Measurements from ENCODE around the gene GARNL3. TPM values are rescaled to one million over a fixed set of nuclear protein-coding genes. Genes with fewer than 3 reads are reported as not detected.

Gene GARNL3, protein sequence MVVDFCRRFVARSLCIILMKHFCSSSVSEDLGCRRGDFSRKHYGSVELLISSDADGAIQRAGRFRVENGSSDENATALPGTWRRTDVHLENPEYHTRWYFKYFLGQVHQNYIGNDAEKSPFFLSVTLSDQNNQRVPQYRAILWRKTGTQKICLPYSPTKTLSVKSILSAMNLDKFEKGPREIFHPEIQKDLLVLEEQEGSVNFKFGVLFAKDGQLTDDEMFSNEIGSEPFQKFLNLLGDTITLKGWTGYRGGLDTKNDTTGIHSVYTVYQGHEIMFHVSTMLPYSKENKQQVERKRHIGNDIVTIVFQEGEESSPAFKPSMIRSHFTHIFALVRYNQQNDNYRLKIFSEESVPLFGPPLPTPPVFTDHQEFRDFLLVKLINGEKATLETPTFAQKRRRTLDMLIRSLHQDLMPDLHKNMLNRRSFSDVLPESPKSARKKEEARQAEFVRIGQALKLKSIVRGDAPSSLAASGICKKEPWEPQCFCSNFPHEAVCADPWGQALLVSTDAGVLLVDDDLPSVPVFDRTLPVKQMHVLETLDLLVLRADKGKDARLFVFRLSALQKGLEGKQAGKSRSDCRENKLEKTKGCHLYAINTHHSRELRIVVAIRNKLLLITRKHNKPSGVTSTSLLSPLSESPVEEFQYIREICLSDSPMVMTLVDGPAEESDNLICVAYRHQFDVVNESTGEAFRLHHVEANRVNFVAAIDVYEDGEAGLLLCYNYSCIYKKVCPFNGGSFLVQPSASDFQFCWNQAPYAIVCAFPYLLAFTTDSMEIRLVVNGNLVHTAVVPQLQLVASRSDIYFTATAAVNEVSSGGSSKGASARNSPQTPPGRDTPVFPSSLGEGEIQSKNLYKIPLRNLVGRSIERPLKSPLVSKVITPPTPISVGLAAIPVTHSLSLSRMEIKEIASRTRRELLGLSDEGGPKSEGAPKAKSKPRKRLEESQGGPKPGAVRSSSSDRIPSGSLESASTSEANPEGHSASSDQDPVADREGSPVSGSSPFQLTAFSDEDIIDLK
- 10 to 100 TPM in 2 of 4 donors, 1 to 10 TPM in 2; 9.3 to 20.9 (median 14.7) TPM for total RNA-seq

DNA sequence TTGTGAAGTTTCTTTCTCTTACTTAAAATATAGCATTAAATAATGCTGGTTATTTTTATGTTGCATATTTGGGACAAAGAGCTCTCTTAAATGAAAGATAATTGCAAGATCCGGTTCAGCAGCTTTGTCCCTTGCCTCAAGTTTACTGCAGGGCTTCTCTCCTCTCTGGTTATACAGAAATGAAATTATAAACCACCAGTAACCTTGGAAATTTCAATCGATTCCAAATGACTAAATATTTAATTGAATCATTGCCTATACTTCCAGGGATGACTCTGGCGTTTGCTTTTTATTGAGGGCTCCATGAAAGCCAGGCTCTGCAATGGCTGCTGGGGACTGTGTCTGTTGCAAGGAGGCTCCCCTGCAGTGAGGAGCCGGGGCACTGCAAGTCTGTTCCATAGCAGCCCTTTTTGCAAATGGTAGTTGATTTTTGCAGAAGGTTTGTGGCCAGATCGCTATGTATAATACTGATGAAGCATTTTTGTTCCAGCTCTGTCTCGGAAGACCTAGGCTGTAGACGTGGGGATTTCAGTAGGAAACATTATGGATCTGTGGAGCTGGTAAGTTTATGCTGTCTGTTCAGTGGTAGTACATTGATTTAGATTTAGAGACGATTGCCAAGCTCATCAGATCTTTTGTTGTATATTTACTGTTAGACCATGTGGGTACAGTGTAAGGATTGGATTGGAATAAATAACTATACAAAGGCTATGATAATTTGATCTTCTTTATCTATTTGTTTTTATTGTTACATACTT is at the start of gene GARNL3:
Gene GARNL3 (plus strand): TSS at position 313 of the 758 bp plus-strand sequence. CDS start 104 bp downstream, at position 417.
- TF ChIP-seq, protein P1, sequence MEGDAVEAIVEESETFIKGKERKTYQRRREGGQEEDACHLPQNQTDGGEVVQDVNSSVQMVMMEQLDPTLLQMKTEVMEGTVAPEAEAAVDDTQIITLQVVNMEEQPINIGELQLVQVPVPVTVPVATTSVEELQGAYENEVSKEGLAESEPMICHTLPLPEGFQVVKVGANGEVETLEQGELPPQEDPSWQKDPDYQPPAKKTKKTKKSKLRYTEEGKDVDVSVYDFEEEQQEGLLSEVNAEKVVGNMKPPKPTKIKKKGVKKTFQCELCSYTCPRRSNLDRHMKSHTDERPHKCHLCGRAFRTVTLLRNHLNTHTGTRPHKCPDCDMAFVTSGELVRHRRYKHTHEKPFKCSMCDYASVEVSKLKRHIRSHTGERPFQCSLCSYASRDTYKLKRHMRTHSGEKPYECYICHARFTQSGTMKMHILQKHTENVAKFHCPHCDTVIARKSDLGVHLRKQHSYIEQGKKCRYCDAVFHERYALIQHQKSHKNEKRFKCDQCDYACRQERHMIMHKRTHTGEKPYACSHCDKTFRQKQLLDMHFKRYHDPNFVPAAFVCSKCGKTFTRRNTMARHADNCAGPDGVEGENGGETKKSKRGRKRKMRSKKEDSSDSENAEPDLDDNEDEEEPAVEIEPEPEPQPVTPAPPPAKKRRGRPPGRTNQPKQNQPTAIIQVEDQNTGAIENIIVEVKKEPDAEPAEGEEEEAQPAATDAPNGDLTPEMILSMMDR (IDR thresholded peaks at IDR 0.05; ENCODE audit: low read depth): no peak

DNA sequence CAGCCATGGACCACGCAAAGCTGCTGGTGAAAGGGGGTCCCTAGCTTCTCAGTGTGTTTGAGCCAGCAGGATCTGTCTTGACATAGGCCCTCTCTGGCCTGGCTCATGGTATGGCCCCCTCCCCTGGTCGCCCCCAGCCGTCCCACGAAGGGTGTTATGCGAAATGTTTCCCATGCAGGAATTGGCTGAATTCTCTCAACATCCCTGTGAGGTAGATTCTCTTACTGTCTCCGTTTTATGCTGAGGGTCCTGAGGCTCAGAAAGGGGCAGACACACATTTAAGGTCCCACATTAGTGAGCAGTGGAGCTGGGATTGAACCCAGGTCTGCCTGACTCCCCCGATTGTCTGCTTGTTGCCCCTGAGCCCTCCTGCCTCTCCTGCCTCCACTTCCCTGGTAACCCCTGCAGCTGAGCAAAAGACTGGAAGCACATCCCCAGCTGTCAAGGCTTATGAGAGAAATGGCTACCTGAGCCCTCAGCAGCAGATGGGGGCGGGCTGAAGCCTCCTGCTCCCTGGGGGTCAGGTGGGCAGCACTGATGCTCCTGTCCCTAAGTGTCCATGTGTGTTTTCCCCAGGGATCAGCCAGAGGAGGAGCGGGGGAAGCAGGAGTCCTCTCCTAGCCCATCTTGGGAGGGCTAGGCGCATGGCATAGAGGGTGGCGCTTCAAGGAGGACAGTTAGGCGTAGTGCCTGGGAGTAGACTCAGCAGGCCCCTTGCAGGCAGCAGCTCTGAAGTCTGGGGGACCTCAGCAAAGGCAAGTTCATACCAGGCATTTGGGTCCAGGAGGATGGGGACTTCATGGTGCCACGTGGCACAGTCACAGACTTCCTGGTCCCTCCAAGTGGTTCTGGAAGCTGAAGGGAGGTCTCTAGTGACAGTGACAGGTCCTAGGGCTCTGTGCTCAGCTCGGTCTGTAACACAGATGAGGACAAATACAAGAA is 49.0 kb upstream of the GARNL3 start:
- TF ChIP-seq, protein P1 (IDR thresholded peaks at IDR 0.05; ENCODE audit: low read depth): no peak

DNA sequence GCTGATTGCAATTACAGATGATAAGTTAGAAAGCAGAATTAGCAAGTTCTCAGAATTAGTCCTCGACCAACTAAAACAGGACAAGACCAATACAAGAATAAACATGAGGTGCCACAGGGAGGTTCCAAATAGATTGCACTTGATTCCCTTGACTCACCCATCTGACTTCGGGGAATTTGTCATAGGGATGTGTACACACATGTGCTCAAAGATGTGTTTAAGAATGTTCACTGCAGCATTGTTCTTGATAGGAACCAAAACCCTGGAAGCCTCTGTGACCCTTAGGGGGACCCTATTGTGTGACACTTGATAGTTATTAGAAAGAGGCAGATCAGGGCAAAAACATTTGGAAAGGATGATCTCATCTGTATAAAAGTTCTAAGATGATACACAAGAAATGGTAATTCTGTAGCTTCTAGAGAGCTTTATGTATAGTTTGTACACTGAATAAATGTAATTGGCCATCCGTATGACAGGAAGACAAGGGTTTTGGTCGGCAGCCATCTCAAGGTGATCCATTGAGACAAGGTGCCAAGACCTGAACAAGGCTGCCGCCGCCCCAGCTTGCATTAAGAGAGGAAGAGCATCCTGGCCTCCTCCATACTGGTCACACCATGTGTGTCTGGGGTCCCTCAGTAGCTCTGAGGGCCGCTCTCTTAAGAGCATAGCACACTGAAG is 48.2 kb upstream of the GARNL3 start:
- TF ChIP-seq, protein P1 (IDR thresholded peaks at IDR 0.05; ENCODE audit: low read depth): no peak

DNA sequence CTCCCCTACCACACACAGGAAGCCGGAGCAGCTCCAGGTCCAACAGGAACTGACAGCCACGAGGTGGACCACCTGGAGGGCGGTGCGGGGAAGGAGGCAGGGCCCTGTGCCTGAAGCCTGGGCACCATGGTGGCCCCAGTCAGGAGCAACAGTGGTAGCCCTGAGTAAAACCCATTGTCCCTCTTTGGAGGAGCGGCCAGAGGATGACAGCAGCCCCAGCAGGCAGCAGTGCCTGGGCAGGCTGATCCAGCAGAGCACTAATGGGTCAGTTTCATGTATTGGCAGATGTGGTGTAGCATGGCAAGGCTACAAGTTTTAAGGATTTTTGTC is 47.7 kb upstream of the GARNL3 start:
- TF ChIP-seq, protein P1 (IDR thresholded peaks at IDR 0.05; ENCODE audit: low read depth): no peak

DNA sequence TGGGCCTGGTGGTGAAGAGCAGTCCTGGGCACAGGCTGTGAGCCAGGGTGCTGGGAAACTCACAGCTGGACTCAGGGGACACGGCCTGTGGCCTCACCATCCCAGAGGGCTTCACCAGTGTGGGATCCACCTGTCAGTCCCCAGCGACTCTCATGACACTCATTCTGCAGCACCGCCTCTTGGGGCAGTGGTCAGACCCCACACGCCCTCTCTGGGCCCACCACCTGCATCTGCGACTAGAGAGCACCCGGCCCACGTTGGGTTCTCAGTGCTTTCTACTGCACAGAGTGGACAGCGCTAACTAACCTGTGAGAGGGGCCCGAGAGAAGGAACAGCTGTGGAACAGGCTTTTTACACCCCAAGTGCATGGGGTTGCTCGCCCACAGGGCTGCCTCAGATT is 45.8 kb upstream of the GARNL3 start:
- TF ChIP-seq, protein P1 (IDR thresholded peaks at IDR 0.05; ENCODE audit: low read depth): no peak

DNA sequence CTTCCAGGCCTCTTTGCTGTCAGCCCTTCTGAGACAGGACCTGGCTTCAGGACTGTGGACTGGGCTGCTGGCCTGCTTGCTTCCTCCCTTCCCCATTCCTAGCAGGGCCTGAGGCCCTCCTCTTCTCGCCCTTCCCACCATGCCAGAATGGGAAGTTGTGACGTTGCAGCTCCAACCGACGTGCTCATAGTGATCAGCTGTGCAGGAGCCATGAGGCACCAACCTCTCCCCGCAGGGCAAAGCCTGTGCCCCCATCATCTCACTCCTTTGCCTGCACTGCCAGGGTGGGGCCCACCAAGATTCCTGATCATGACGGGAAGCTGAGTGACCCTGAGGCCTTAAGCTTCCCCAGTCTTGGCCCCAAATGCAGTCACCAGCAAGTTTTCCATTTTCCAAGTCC is 45.1 kb upstream of the GARNL3 start:
- TF ChIP-seq, protein P1 (IDR thresholded peaks at IDR 0.05; ENCODE audit: low read depth): no peak
